ENCODE measurements around the gene PLXNA2.

Gene PLXNA2

GRCh38 chr1:207991583-207992026, 252.6 kb downstream of the PLXNA2 start:
- Histone ChIP-seq H3K4me1 (ENCODE audit: insufficient read depth, low read length) (no peaks in the 10 kb centered on the region), H3K9me3 (ENCODE audit: insufficient read depth, low read length, severe bottlenecking) (no peaks in the 10 kb centered on the region), H3K79me2 (ENCODE audit: insufficient read depth, low read length) (no peaks in the 10 kb centered on the region), H3K4me2 (ENCODE audit: insufficient read depth, low read length) (no peak overlapping the region), H3K4me3 (ENCODE audit: low read depth in 1 of 2, low read length in 2 of 2) (no peak overlapping the region), H4K20me1 (ENCODE audit: insufficient read depth, low read length) (no peaks in the 10 kb centered on the region; the same call in 1 of the 2 replicates), H3K36me3 (ENCODE audit: insufficient read depth, low read length) (no peaks in the 10 kb centered on the region), H3K9ac (ENCODE audit: low read depth, low read length) (no peak overlapping the region), H3K27ac (ENCODE audit: low read length) (no peak overlapping the region), H2AFZ (ENCODE audit: low read depth, low read length) (no peak overlapping the region), H3K27me3 (ENCODE audit: insufficient read depth, low read length, poor library complexity) (peaks cover 5% of the 10 kb centered on the region)
- DNase-seq (no peak), ATAC-seq (ENCODE audit: insufficient read depth, low read depth) (no peak)
- TF ChIP-seq EZH2 (IDR thresholded peaks at IDR 0.05; ENCODE audit: borderline replicate concordance, low read depth, low read length, severe bottlenecking), result no peak
- no peak for TF ChIP-seq CTCF (IDR thresholded peaks at IDR 0.05; ENCODE audit: borderline replicate concordance, extremely low read depth, low read length, poor library complexity, severe bottlenecking)

- Histone ChIP-seq H3K36me3 (ENCODE audit: insufficient read depth, low read length) (no peaks in the 10 kb centered on the region), H3K79me2 (ENCODE audit: insufficient read depth, low read length) (no peaks in the 10 kb centered on the region), H3K4me3 (ENCODE audit: low read depth in 1 of 2, low read length in 2 of 2) (no peak overlapping the region), H3K27ac (ENCODE audit: low read length) (no peak overlapping the region), H3K9me3 (ENCODE audit: insufficient read depth, low read length, severe bottlenecking) (no peaks in the 10 kb centered on the region), H3K4me2 (ENCODE audit: insufficient read depth, low read length) (no peak overlapping the region), H3K4me1 (ENCODE audit: insufficient read depth, low read length) (no peaks in the 10 kb centered on the region), H3K9ac (ENCODE audit: low read depth, low read length) (no peak overlapping the region), H2AFZ (ENCODE audit: low read depth, low read length) (no peak overlapping the region), H3K27me3 (ENCODE audit: insufficient read depth, low read length, poor library complexity) (peaks cover 11% of the 10 kb centered on the region), H4K20me1 (ENCODE audit: insufficient read depth, low read length) (no peaks in the 10 kb centered on the region; the same call in 1 of the 2 replicates)
- no peak for DNase-seq
- TF ChIP-seq CTCF (IDR thresholded peaks at IDR 0.05; ENCODE audit: borderline replicate concordance, extremely low read depth, low read length, poor library complexity, severe bottlenecking) (no peak), EZH2 (IDR thresholded peaks at IDR 0.05; ENCODE audit: borderline replicate concordance, low read depth, low read length, severe bottlenecking) (no peak)
- ATAC-seq (ENCODE audit: insufficient read depth, low read depth), result no peak
Measured at GRCh38 chr1:207990876-207991582, 253.2 kb downstream of the PLXNA2 start.

GRCh38 chr1:207990455-207990854, 253.7 kb downstream of the PLXNA2 start:
- ATAC-seq (ENCODE audit: insufficient read depth, low read depth) (no peak), DNase-seq (no peak)
- no peaks in the 10 kb centered on the region for H3K36me3 ChIP-seq (ENCODE audit: insufficient read depth, low read length)
- H3K4me3 ChIP-seq (ENCODE audit: low read depth in 1 of 2, low read length in 2 of 2), result no peak overlapping the region
- no peak overlapping the region for H3K27ac ChIP-seq (ENCODE audit: low read length)
- H2AFZ ChIP-seq (ENCODE audit: low read depth, low read length), result no peak overlapping the region
- peaks cover 14% of the 10 kb centered on the region for H3K27me3 ChIP-seq (ENCODE audit: insufficient read depth, low read length, poor library complexity)
- no peaks in the 10 kb centered on the region for H3K9me3 ChIP-seq (ENCODE audit: insufficient read depth, low read length, severe bottlenecking)
- TF ChIP-seq CTCF (IDR thresholded peaks at IDR 0.05; ENCODE audit: borderline replicate concordance, extremely low read depth, low read length, poor library complexity, severe bottlenecking) (no peak), EZH2 (IDR thresholded peaks at IDR 0.05; ENCODE audit: borderline replicate concordance, low read depth, low read length, severe bottlenecking) (no peak)
- no peaks in the 10 kb centered on the region for H3K4me1 ChIP-seq (ENCODE audit: insufficient read depth, low read length)
- H3K4me2 ChIP-seq (ENCODE audit: insufficient read depth, low read length), result no peak overlapping the region
- H3K79me2 ChIP-seq (ENCODE audit: insufficient read depth, low read length), result no peaks in the 10 kb centered on the region
- no peak overlapping the region for H3K9ac ChIP-seq (ENCODE audit: low read depth, low read length)
- H4K20me1 ChIP-seq (ENCODE audit: insufficient read depth, low read length), result no peaks in the 10 kb centered on the region; the same call in 1 of the 2 replicates
